Adrenal gland (tissue), 5 donors: Measurements from ENCODE around the gene IL32.

Experiments
- POLR2A ChIP-seq, 2 donors: fragments of 450-650 bp; IDR thresholded peaks; one replicate each; pipeline ENCODE4 v1.6.1; 2017; ENCODE audit warnings: antibody characterized with exemption in 2 of 2, mild to moderate bottlenecking in 2 of 2, moderate library complexity in 1 of 2
- TF ChIP-seq, protein P1 (sequence below), 6 experiments: fragments of 450-650 bp in 4 of 6; fragments of 200-600 bp in 2 of 6; sonication (generic) in 1 of 6; IDR thresholded peaks; 1 replicate in 5 of 6; 2 replicates in 1 of 6; pipeline versions ENCODE4 v1.5.1 to v1.8.0; 2016 to 2021; ENCODE audit warnings: antibody characterized with exemption in 6 of 6, mild to moderate bottlenecking in 2 of 6, moderate library complexity in 1 of 6
- donor health status: DM: no; HTN: no; CAD: no.

DNA sequence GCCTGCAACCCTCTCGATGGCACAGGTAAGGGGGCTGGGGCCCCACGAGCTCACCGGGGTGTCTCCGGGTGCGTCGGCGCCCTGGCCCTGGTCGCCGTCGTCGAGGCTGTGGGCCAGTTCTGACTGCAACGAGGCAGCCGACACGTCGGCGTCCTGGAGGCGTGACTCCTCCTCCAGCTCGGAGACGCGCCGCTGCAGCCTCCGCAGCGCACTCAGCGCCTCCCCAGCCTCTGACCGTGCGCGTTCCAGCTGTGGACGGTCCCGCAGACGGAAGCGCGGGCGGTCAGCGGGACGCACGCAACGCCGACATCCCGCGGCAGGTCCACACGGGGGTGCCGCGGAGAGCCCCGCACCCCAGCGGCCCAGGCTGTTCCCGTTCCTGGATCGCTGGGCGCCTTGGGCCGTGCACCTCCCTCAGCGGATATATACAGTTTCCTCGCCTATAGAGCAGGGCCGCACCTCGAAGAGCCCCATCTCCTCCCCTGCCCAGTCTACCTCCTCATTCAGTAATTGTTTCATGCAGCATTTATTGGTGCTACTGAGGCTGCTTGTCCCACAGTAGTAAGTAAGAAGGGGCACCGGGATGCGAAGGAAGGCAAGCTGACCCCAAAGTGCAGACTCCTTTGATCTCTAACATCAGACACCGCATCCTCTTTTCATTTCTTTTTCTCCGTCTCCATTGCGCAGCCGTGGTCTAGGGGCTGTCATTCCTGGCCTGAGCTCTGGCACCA, 35.8 kb upstream of the IL32 start:
- TF ChIP-seq, protein P1, sequence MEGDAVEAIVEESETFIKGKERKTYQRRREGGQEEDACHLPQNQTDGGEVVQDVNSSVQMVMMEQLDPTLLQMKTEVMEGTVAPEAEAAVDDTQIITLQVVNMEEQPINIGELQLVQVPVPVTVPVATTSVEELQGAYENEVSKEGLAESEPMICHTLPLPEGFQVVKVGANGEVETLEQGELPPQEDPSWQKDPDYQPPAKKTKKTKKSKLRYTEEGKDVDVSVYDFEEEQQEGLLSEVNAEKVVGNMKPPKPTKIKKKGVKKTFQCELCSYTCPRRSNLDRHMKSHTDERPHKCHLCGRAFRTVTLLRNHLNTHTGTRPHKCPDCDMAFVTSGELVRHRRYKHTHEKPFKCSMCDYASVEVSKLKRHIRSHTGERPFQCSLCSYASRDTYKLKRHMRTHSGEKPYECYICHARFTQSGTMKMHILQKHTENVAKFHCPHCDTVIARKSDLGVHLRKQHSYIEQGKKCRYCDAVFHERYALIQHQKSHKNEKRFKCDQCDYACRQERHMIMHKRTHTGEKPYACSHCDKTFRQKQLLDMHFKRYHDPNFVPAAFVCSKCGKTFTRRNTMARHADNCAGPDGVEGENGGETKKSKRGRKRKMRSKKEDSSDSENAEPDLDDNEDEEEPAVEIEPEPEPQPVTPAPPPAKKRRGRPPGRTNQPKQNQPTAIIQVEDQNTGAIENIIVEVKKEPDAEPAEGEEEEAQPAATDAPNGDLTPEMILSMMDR (IDR thresholded peaks at IDR 0.05) = no peak
- no peak for TF ChIP-seq POLR2A (IDR thresholded peaks at IDR 0.05)
